Measurements from ENCODE around the gene SIK1. TPM values are rescaled to one million over a fixed set of nuclear protein-coding genes. Genes with fewer than 3 reads are reported as not detected.
"Not testable (repeated sequence)": the region's sequence is repeated elsewhere in the genome, so short reads cannot be mapped to it uniquely, and the experiment has no call there.

Gene SIK1
- total RNA-seq (2014; rRNA removed; shearing (Covaris generic); ENCODE audit: low replicate concordance): 18.9 and 35.5 TPM in 2 replicates

- in situ Hi-C loops (cut with HindIII; ENCODE audit: low pct_unique_long_range_greater_than_20kb, low sequenced_read_pairs): not testable (repeated sequence)
Observed at GRCh38 chr21:43426404-43427241, at the start of gene SIK1. Gene SIK1, minus strand, starts transcription at chr21:43427131. Its CDS starts 953 bp downstream, at chr21:43426178.

GRCh38 chr21:43471597-43472242, 44.8 kb upstream of the SIK1 start:
- in situ Hi-C loops (cut with HindIII; ENCODE audit: low pct_unique_long_range_greater_than_20kb, low sequenced_read_pairs); DNase-seq (ENCODE audit: low read depth): not testable (repeated sequence)

More at GRCh38 chr21:43426404-43427241, at the start of gene SIK1:
- DNase-seq (ENCODE audit: low read depth): not testable (repeated sequence)

DNA sequence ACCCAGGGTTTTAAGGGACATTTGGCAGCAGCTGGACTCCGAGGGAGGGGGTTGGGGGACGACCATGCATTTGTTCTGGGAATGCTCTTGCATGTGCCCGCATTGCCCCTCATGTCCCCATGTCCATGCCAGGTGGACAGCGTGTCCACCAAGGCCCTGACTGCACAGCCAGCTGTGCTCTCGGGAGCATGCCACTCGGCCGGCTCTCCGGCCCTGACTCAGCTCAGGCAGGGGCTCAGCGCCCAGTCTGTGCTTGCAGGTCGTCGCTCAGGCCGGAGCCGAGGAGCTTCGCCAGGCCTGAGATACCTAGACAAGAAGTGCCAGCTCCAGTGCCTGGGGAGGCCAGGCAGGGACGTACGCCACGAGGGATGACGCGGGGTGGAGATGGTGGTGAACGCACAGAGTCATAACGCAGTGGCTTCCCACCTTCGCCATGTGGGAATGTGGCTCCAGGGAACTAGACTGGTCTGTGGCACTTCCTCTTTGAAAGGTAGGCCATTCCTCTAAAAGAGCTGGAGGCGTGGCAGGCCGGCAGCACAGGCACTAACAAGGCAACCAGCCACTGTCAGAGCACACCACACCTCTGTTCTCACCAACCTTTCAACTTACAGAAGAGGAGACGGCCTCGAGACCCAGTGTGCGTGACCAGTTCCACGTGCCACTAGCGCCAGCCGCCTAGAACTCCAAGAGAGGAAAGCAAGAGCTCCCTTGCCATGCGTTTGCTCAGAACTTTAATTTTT, 43.0 kb upstream of the SIK1 start:
- DNase-seq (ENCODE audit: low read depth); in situ Hi-C loops (cut with HindIII; ENCODE audit: low pct_unique_long_range_greater_than_20kb, low sequenced_read_pairs): not testable (repeated sequence)

- no peak for DNase-seq (ENCODE audit: low read depth)
- in situ Hi-C loops (cut with HindIII; ENCODE audit: low pct_unique_long_range_greater_than_20kb, low sequenced_read_pairs): no loop called here
Observed at GRCh38 chr21:43467785-43468184, 40.9 kb upstream of the SIK1 start.

GRCh38 chr21:43465159-43465558, 38.2 kb upstream of the SIK1 start:
- DNase-seq (ENCODE audit: low read depth); in situ Hi-C loops (cut with HindIII; ENCODE audit: low pct_unique_long_range_greater_than_20kb, low sequenced_read_pairs): not testable (repeated sequence)

- DNase-seq (ENCODE audit: low read depth); in situ Hi-C loops (cut with HindIII; ENCODE audit: low pct_unique_long_range_greater_than_20kb, low sequenced_read_pairs): not testable (repeated sequence)
Observed at GRCh38 chr21:43463498-43464261, 36.7 kb upstream of the SIK1 start.

DNA sequence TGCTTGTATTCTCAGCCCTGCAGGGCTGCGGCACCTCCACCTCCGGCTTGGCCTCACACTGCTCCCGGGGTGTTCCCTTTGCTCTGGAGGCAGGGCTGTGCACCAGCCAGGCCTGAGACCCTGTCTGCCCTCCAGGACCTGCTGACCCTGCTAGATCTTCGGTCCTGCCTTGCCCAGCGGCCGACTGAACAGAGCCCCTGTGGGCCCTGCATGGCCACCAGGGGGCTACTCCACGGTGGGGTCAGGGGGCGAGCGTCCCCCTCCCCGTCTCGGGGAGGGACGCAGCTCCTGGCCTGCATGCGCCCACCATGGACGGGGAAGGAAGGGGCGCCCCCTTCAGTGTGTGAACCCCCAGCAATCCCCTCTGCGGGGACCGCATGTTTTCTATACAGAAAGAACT, 36.0 kb upstream of the SIK1 start:
- in situ Hi-C loops (cut with HindIII; ENCODE audit: low pct_unique_long_range_greater_than_20kb, low sequenced_read_pairs); DNase-seq (ENCODE audit: low read depth): not testable (repeated sequence)

- DNase-seq (ENCODE audit: low read depth); in situ Hi-C loops (cut with HindIII; ENCODE audit: low pct_unique_long_range_greater_than_20kb, low sequenced_read_pairs): not testable (repeated sequence)
Observed at GRCh38 chr21:43460475-43460874, 33.5 kb upstream of the SIK1 start.

- DNase-seq (ENCODE audit: low read depth); in situ Hi-C loops (cut with HindIII; ENCODE audit: low pct_unique_long_range_greater_than_20kb, low sequenced_read_pairs): not testable (repeated sequence)
Observed at GRCh38 chr21:43458995-43459394, 32.1 kb upstream of the SIK1 start.

GRCh38 chr21:43456616-43457314, 29.8 kb upstream of the SIK1 start:
- DNase-seq (ENCODE audit: low read depth); in situ Hi-C loops (cut with HindIII; ENCODE audit: low pct_unique_long_range_greater_than_20kb, low sequenced_read_pairs): not testable (repeated sequence)

DNA sequence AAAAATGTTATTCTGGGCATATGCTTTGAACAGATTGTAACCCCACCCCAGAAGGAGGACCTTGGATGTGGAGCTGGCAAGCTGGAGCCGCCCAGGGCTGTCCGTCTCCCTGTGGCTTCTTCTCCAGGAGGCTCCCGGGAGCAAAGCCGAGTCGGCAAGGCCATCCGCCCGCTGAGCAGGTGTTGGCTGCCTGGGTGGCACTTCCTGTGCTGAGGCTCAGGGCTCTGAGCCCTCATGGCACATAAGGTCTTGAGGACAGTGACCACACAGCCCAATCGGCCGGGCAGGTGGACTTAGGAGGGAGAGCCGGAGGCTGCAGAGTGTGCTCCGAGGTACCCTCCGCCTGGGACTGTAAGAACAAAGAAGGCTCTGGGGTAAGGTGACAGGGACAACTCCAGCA, 28.8 kb upstream of the SIK1 start:
- in situ Hi-C loops (cut with HindIII; ENCODE audit: low pct_unique_long_range_greater_than_20kb, low sequenced_read_pairs); DNase-seq (ENCODE audit: low read depth): not testable (repeated sequence)

DNA sequence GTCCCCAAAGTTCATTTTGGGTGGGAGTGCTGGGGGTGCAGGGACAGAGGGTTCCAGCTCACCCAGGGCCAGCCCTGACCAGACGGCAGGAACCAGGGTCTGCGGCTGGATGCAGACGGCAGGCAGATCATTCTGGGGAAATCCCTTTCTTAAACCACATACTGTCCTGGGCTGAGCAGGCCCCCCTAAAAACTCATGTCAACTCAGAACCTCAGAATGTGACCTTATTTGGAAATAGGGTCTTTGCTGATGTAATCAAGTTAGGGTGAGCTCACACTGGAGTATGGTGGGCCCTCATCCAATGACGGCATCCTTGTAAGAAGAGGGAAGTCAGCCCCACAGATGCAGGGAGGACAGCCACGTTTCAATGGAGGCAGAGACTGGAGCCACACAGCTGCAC, 27.2 kb upstream of the SIK1 start:
- DNase-seq (ENCODE audit: low read depth): not testable (repeated sequence)

GRCh38 chr21:43451850-43452249, 24.9 kb upstream of the SIK1 start:
- DNase-seq (ENCODE audit: low read depth); in situ Hi-C loops (cut with HindIII; ENCODE audit: low pct_unique_long_range_greater_than_20kb, low sequenced_read_pairs): not testable (repeated sequence)

More for the DNA sequence above, 27.2 kb upstream of the SIK1 start:
- in situ Hi-C loops (cut with HindIII; ENCODE audit: low pct_unique_long_range_greater_than_20kb, low sequenced_read_pairs): not testable (repeated sequence)

DNA sequence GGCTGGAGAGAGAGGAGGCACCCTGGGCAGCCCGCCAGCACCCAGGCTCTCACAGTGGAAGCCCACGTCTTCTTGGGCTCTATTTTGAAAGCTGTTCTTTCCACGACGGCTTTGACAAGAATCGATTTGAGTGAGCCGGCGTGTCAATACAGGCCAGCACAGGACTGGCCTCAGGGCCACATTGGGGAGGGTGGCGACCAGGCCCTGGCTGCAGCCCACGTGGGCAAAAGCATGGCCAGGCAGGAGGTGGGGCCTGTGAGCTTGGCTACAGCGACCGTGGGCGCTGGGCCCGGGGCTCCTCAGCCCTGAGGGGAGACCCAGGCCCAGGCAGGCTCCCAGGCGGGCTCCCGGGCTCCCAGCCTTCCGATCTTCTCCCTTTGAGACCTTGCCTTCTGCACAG, 23.4 kb upstream of the SIK1 start:
- in situ Hi-C loops (cut with HindIII; ENCODE audit: low pct_unique_long_range_greater_than_20kb, low sequenced_read_pairs); DNase-seq (ENCODE audit: low read depth): not testable (repeated sequence)

- DNase-seq (ENCODE audit: low read depth); in situ Hi-C loops (cut with HindIII; ENCODE audit: low pct_unique_long_range_greater_than_20kb, low sequenced_read_pairs): not testable (repeated sequence)
Observed at GRCh38 chr21:43447353-43447977, 20.5 kb upstream of the SIK1 start.

DNA sequence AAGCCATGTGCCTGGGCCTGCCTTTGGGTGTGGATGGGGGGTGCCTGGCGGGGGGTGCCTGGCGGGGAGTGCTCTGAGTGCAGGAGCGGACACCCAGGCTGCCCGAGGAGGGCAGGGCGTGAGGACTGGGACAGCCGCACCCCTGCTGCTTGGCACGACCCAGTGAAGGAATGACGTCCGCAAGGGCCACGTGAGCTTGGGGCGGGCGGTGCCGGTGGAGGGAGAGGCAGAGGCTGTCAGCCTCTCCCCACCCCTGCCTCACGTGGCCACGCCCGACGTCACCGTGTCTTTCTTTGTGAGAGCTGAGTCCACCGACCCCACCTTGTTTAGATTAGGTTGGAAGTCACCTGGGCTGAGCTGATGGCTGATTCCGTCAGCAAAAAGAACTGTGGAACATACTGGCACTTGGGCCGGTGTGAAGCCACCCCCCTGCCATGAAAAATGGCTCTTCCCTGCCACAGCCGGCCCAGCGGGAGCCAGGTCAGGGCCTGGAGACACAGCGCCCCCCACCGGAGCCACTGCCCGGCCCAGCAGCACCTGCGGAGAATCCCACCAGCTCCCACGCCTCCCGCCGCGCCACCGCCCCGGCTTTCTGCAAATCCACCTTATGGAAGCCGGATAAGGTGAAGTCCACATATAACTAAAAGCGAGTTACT, 19.5 kb upstream of the SIK1 start:
- in situ Hi-C loops (cut with HindIII; ENCODE audit: low pct_unique_long_range_greater_than_20kb, low sequenced_read_pairs); DNase-seq (ENCODE audit: low read depth): not testable (repeated sequence)
